Colon (tissue), 2 donors: ENCODE data around the gene PUSL1.

Experiments
- FAIRE-seq: peaks from 2 replicates; lab custom pipeline; 2012; peaks lifted over from hg19 to GRCh38; lab: Jason Lieb, UNC
- donor health status: control.
- donor health status: control.

PUSL1 gene

DNA sequence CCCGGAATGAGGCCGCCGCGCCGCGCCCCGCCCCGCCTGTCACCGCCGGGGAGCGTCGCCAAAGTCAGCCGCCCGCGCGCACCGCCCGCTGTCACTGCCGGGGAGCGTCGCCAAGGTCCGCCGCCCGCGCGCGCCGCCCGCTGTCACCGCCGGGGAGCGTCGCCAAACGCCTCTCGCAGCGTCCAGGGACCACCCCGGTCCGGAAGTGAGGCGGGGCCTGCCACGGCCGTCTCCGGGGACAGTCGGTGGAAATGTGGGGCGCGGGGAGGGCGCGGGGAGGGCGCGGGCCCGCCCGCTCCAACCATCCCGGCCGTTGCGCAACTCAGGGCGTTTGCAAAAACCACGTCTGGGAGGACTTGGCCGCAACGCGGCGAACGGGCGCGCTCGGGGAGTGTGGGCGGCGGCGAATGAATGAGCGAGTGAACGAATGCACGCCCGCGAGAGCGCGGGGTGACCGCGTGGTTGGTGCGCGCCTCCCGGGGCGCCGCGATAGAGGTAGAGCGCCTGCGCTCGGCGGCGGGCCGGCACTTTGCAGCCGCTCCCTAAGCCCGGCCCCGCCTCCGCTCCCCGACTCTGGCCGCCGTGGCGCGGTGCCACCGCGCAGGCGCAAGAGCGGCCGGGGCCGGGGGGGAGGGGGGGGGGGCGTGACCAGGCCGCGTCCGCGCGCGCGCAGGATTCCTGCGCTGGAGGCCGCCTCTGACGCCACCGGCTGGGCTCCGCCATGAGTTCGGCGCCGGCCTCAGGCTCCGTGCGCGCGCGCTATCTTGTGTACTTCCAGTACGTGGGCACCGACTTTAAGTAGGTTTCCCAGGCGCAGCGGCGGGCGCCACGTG, at the start of gene PUSL1, which contains the start of gene ACAP3:
Gene PUSL1 (plus strand): TSS at position 675 of the 833 bp plus-strand sequence. CDS start 47 bp downstream, at position 722.
Gene ACAP3 (minus strand): TSS at position 8 of the 833 bp plus-strand sequence. CDS start 115 bp downstream, outside the sequence.
- no peak for FAIRE-seq

DNA sequence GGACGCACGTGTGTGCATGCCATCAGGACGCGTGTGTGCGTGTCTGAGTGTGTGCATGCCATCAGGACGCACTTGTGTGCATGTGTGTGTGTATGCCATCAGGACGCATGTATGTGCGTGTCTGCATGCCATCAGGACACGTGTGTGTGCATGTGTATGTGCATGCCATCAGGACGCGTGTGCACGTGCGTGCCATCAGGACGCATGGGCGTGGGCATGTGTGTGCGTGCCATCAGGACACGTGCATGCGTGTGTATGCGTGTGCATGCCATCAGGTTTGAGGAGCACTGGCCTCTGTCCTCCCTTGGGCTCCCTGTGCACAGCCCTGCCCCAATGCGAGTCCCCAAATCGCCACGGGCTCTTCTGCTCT, 49.3 kb upstream of the PUSL1 start:
- FAIRE-seq: no peak

DNA sequence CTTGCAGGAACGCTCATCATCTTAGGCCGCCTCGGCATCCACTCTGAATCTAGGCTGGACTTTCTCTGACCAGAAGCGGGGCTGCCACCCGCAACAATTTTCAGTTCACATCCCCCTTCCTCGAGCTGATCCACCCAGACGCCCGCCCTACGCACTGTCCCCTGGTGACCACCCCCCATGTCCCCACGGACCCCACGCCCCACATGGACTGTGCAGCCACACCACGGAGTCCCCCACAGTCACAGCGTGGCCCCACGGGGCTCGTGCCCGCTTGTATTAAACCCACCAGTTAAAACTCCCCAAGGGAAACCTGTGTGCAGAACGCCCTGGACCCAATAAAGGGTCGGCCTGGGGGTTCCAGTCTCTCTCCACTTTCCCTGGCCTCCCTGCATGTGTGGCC, 48.9 kb upstream of the PUSL1 start:
- FAIRE-seq: no peak

- no peak for FAIRE-seq
Observed at GRCh38 chr1:1259951-1260600, 48.3 kb upstream of the PUSL1 start.

DNA sequence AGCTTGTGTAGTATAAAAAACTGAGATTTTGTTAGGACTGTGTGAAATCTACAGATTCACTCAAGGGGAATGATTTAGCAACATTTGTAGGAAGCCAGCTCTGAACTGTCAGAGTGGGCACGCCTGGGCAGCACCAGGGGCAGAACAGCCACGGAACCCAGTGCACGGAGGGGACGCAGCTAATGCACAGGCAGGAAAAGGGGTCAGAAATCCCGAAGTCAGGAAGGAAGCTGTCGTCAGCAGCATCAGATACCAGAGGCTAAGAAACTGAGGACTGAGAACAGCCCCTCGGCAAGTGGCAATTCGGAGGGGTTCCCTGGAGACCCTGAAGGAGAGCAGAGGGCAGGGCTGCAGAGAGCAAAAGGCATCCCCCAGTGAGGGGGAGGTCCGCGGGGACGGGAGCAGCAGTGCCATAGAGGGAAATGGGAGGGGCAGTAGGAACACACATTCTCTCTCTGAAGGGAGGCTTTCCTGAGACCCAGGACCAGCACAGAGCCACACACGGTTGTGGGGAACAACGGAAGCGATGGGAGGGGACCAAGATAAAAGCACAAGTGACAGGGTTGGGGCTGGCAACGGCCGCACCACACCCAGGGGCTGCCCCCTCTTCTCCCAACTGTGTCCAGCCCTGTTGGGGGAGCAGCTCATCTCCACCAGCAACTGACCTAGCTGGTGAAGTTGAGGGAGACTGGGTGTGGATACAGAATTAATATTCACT, 47.4 kb upstream of the PUSL1 start:
- FAIRE-seq: no peak

DNA sequence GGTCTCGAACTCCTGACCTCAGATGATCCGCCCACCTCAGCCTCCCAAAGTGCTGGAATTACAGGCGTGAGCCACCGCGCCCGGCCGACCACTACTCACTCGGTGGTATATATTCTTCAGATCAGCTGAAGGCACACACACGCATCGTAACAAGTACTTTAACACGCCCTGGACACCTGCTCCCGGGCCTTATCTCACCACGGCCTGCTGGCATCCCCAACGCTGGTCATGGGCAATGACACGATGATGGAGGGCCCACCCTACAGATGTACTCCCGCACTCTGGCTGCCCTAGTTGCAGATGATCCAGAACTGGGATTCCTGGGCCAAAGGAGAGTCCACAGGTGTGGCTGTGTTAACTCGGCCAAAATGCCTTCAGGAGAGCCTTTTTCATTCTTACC, 46.3 kb upstream of the PUSL1 start:
- no peak for FAIRE-seq

DNA sequence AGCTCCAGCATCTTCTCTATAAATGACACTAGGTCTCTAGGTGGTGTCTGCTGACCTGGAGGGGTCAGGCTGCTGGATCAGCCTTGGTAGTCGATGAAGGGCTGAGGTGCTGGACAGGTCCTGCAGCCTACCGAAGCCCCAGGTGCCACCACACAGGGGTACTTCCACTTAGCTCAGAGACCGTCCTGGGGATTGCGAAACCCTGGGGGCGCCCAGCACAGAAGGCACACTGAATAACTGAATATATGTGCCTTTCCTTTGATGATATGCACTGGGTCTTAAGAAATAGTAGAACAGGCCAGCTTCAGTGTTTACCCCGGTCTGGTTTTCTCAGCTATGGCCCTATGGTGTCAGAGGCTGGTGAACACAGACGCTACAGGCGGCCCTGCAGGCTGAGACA, 45.6 kb upstream of the PUSL1 start:
- no peak for FAIRE-seq

GRCh38 chr1:1264026-1264425, 44.4 kb upstream of the PUSL1 start:
- no peak for FAIRE-seq

- FAIRE-seq: no peak
Observed at GRCh38 chr1:1264868-1265272, 43.5 kb upstream of the PUSL1 start.

DNA sequence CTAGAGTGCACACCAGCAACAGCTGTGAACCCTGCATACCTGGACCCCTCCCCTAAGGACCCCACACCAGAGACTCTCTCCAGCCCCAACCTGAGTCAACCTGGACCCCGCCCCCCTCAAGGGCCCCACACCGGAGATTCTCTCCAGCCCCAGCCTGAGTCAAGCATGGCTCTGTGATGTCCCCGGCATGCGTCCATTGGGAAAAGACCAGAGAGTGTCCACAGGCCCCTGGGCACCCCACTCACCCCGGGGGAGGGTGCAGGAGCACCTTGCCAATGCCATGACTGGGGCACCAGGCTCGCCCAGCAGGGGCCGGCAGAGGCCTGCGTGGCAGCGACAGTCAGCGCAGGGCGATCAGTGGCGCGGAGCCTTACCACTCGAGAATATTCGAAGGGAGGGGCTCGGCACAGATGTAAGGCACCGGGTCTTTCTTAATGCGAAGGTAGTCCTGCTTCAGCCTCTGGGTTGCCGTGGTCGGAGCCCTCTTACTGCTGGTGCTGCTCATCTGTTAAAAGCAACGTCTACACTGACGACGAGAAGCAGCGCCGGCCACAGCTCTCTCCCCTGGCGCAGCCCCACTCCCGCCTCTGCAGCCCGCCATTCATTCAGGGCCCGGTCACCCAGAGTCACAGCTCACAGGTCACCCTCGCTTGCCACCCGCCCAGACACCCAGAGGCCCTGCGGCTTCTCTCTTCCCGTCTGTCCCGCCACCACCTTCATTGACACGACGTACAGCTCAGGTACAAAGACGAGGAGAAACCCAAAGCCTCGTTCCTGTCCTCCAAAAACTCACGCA, 40.7 kb upstream of the PUSL1 start:
- no peak for FAIRE-seq

DNA sequence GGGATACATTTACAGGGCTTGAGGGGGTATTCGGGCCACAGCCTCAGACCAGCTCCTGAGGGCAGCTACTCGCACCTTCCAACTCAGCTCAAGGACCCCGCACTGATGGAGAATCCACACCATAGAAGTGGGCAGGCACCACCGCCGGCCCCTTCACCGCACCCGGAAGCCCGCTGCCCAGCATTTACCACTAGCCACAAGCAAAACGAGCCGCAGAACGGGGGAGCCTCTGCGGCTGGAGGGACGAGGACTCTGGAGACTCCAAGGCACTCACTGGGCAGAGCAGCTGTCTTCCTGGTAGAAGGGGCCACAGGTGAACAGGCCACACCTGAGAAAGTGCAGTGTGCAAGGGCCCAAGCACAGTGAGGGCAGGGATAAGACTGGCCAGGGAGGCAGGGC, 40.1 kb upstream of the PUSL1 start:
- no peak for FAIRE-seq

DNA sequence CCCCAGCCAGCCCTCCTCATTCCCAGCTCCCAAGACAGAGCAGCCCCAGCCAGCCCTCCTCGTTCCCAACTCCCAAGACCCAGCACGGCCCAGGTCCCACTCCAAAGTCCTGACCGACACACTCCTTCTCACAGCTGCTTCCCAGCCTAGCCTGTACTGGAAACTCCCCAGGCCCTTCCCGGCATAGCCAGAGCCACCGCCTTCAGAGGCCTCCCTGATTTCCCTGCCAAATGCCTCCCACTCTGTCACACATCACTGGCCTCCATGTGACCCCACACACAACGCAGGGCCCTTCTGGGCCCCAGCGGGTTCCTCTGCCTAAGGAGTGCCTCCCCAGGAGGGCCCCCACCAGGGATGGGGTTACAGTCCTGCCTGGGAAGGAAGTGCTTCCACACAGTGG, 37.6 kb upstream of the PUSL1 start:
- FAIRE-seq: no peak

- FAIRE-seq: no peak
Observed at GRCh38 chr1:1272341-1273208, 35.8 kb upstream of the PUSL1 start.

- no peak for FAIRE-seq
Observed at GRCh38 chr1:1273209-1273511, 35.2 kb upstream of the PUSL1 start.

GRCh38 chr1:1273512-1274298, 34.7 kb upstream of the PUSL1 start, which contains the start of gene UBE2J2:
Gene UBE2J2, minus strand, starts transcription at chr1:1273854. Its CDS starts 5,862 bp downstream, at chr1:1267992.
- FAIRE-seq: no peak

DNA sequence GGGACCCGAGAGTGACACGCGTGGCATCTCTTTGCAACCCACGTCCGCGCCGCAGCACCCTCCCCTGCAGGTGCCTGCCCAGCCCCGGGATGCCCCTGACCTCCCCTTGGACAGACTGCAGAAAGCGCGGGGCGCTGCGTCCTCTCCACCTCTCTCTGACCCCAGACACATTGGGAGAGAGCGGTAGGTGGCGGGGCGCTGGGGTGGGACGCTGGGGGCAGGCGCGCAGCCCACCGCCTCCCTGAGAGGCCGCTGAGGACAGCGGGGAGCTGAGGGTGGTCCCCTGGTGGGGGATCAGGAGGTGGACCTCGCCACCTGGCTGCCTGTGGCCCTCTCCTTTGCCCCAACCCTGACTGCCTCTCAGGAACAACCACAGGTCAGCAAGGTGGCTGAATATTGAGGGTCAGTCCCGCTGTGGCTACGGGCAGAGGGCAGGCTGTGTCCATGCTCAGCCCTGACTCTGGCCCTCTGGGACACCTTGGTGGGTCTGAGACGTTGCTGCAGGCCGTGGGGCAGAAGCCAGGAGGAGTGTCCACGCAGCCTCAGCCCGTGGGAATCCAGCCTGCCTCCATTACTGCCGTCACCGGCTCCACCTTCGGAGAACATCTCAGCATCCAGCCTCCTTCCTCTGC, 34.0 kb upstream of the PUSL1 start:
- no peak for FAIRE-seq

DNA sequence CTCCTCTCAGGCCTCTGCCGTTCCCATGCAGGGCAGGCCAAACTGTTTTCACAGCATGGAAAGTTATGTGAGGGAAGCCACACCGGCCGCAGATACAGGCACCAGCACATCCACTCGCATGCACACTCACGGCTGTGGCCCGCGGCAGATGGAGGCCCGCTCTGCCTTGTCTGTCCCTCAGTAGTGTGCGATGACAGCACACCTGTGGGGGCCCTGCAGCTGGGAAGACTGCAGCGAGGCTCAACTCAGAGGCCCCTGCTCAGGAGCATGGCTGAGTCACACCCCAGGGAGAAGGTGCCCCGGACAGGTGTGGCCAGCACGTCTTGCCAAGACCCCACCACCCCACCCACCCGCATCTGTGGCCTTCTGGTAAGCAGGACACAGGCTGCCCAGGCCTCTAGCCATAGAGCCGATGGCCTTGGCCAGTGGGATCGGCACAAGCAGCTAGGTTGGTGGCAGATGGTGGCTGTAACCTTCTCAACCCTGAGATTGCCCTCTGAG, 33.4 kb upstream of the PUSL1 start:
- FAIRE-seq: no peak

- FAIRE-seq: no peak
Observed at GRCh38 chr1:1275836-1276235, 32.6 kb upstream of the PUSL1 start.

GRCh38 chr1:1278620-1279019, 29.8 kb upstream of the PUSL1 start:
- FAIRE-seq: no peak

DNA sequence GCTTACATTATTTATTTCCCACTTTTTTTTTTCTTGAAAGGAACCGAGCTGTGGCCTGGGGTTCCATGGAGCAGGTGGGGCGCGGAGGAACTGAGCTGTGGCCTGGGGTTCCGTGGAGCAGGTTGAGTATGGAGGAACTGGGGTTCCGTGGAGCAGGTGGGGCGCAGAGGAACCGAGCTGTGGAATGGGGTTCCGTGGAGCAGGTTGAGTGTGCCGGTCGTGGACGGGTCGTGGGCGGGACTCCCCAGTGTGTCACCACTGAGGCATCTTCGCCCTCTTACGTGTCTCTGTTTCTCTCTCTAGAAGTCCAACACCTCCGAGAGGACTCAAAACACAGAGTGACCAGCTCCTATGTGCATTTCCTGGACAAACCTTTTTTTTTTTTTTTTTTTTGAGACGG, 29.4 kb upstream of the PUSL1 start:
- no peak for FAIRE-seq
